IPS-11a (cell line): Measurements from ENCODE around the gene LGALS12.
"Not testable (repeated sequence)": the region's sequence is repeated elsewhere in the genome, so short reads cannot be mapped to it uniquely, and the experiment has no call there.

Experiments
- H3K4me3 ChIP-seq: one replicate; pipeline ENCODE4 v1.5.1; 2013; ENCODE audit warnings: low read depth, low read length, control low read depth

The LGALS12 gene

DNA sequence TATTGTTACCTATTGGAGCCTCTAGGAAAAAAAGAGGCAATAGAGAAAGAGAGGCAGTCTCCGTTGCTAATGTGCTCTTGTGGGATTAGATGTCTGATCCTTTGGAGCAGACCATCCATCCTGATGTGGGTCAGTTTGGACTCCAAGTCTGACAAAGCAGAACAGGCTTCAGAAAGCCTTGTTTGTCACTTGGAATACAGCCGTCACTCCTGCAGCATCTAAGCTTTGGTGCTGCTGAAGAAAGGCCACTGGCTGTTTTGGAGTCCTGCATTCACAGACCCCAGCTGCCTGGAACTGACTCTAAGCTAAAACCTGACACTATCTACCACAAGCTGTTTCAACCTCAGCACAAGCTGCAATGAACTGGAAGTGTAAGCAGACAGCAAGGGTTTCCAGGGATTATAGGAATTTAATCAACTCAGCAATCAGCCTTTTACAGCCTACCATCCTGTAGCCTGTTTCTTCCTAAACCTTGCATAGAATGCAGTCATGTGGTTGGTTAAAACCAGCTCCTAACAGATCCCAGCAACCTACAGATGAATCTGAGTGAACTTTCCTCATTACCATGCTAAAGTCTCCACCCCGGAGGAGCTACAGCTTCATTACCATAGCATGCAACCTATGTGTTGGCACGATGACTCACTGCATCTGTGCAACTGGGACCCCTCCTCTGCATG is 27.1 kb downstream of the LGALS12 start:
- no peak overlapping the region for H3K4me3 ChIP-seq

DNA sequence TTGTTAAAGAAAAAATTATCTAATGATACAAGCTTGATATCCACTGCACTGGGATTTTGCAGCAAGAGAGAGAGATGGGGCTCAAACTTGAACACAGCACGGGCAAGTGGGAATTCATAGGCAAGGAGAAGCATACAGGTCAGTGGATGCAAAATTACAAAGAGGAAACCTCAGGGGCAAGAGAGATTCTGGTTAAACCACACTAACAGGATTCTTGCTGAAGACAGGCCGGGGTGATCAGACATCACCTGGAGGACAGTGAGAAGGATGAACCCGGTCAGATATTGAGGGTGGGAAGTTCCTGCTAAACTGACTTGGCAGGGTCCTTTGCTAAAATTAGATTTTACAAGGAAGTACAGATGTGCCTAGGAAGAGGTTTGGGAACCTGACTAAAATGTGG is 28.2 kb downstream of the LGALS12 start:
- H3K4me3 ChIP-seq, result no peak overlapping the region

DNA sequence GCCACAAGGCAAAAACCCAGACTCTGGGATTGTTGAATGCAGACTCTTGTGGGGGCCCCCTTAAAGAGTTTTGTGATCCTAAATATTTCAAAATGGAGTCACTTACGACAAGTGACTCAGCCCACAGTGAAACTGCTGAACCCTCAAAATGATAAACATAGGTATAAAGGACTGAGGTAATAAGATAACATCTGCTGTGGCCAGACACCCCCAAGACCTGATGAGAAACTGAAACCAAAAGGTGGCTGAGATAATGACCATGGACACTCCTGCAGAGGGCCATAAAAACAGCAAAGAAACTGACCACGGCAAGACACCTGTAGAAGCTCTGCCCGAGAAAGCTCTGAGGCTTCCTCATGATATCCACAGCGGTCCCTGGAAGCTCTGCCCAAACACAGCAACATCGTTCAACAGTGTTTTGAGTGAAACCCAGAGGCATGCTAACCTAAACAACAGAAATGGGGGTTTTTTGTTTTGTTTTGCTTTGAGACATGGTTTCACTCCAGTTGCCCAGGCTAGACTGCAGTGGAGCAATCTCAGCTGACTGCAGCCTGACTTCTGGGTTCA is 29.1 kb downstream of the LGALS12 start:
- no peak overlapping the region for H3K4me3 ChIP-seq

DNA sequence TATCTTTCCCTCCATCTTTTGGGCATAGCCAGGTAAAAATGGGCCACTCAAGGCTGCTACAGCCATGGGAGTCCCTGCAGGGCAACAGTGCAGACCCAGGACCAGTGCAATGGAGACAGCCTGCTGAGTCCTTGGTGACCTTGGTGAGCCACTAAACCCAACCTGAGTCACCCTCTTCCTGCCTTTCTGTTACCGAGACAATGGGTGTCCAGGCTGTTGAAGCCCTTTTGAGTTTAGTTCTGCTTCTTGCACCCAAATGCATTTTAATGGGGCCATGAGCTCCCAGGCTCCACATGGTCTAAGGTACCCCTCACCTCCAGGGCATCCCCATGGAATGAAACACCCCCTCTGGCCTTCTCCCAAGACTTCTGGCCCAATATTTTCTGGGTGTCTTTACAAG is 29.9 kb downstream of the LGALS12 start:
- no peak overlapping the region for H3K4me3 ChIP-seq

- no peak within 1 kb of the TSS for H3K4me3 ChIP-seq
Measured at GRCh38 chr11:63536669-63537292, 30.9 kb downstream of the LGALS12 start, which contains the start of gene PLAAT4. Gene PLAAT4 (plus strand): TSS chr11:63536808. CDS start chr11:63536869, 61 bp downstream.

- no peak overlapping the region for H3K4me3 ChIP-seq
Measured at GRCh38 chr11:63537293-63538101, 31.6 kb downstream of the LGALS12 start.

DNA sequence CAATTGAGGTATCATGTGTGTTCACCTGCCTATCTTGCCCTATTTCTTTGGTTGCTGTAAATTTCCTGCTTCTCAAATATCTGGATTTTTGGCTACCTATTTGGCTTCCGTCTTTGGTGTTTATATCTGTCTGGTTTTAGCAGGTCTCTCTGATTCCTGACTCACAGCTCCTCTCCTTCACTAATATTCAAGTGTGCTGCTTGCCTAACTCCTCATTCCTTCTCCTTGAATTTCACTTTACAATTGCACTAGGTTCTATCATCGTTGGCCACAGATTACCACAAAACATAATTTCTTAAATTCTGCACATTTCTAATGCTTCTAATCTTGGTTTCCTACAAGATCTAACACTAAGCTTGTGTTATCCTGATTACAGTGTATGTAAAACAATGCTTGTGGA is 36.6 kb downstream of the LGALS12 start:
- not testable (repeated sequence) for H3K4me3 ChIP-seq

GRCh38 chr11:63543711-63544110 is 37.8 kb downstream of the LGALS12 start:
- H3K4me3 ChIP-seq, result no peak overlapping the region

DNA sequence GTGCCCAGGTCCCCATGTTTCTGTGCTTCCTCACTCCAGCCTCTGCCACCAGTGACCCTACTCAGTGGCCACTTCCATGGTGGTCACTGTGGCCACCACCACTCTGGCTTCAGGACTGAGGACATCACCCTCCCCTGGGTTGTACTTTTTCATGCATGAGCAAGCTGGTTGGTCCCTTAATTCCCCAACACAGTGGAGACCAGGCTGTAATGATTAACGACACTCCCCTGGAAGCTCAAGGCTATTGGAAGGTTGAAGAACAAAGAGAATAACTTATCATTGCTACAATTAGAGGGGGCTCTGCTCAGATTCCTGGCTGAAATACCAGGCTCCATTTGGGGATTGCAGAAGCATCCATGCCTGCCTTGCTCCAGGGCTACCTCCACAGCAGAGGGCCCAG is 41.2 kb downstream of the LGALS12 start:
- no peak overlapping the region for H3K4me3 ChIP-seq

DNA sequence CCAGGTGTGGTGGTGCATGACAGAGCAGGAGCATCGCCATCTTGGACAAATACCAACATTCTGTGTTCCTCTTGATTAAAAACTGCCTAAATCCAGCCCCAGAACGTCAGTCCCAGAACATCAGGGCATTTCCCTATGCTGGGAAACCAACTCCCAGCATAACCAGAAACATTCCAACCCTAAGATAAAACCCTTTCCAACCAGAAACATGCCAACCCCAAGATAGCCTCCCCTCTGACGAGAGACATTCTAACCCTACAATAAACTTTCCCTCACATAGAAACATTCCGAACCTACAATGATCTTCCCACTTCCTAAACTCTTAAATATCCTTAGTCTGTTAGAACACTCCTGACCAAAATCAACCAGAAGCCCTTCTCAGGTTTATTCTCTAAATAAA is 42.3 kb downstream of the LGALS12 start:
- H3K4me3 ChIP-seq, result no peak overlapping the region

DNA sequence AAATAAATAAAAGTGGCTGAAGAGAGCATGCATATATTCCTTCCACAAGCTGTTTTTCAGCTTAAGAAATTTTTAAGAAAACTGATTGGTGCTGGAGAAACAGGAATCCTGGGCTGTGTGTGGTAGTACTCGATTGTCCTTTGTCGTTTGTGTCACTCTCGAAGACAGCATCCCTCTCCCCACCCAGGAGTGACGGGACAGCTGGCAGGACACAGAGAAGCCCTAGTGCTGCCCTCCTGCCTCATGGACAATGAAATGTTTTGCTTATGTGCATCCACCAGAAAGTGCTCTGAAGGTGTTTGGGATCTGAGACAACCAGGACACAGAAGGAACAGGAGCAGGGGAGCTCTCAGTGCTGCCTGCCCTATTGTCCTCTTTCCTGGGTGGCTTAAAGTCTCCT is 43.5 kb downstream of the LGALS12 start:
- no peak overlapping the region for H3K4me3 ChIP-seq

DNA sequence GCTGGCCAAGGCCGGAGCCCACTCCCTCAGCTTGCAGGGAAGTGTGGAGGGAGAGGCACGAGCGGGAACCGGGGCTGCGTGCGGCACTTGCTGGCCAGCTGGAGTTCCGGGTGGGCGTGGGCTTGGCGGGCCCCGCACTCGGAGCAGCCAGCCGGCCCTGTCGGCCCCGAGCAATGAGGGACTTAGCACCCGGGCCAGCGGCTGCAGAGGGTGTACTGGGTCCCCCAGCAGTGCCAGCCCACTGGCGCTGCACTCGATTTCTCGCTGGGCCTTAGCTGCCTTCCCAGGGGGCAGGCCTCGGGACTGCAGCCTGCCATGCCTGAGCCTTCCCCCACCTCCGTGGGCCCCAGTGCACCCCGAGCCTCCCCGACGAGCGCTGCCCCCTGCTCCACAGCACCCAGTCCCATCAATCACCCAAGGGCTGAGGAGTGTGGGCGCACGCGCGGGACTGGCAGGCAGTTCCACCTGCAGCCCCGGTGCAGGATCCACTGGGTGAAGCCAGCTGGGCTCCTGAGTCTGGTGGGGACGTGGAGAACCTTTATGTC is 44.3 kb downstream of the LGALS12 start:
- H3K4me3 ChIP-seq, result not testable (repeated sequence)

- no peak overlapping the region for H3K4me3 ChIP-seq
Measured at GRCh38 chr11:63551091-63551888, 45.4 kb downstream of the LGALS12 start.

GRCh38 chr11:63551889-63552266 is 46.0 kb downstream of the LGALS12 start:
- no peak overlapping the region for H3K4me3 ChIP-seq

- H3K4me3 ChIP-seq, result no peak overlapping the region
Measured at GRCh38 chr11:63552921-63553320, 47.0 kb downstream of the LGALS12 start.

- H3K4me3 ChIP-seq, result no peak overlapping the region
Measured at GRCh38 chr11:63553759-63554158, 47.9 kb downstream of the LGALS12 start.

GRCh38 chr11:63554877-63555223 is 49.0 kb downstream of the LGALS12 start:
- H3K4me3 ChIP-seq, result no peak overlapping the region

GRCh38 chr11:63556404-63557013 is 50.6 kb downstream of the LGALS12 start:
- no peak overlapping the region for H3K4me3 ChIP-seq

DNA sequence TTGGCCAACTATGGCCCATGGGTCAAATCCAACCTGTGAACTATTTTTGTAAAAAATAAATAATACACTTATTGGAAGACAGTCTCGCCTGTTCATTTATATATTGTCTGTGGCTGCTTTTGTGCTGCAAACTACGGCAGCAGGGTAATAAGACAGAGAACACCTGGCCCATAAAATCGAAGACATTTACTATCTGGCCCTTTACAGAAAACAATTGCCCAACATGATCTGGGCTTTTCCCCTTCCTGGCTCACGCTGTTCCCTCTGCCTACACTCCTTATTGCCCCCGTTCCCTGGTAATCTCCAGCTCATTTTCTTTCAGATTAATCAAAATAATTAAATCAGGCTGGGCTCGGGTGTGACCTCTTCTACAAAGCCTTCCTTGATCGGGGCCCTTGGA is 51.7 kb downstream of the LGALS12 start:
- H3K4me3 ChIP-seq, result no peak overlapping the region

DNA sequence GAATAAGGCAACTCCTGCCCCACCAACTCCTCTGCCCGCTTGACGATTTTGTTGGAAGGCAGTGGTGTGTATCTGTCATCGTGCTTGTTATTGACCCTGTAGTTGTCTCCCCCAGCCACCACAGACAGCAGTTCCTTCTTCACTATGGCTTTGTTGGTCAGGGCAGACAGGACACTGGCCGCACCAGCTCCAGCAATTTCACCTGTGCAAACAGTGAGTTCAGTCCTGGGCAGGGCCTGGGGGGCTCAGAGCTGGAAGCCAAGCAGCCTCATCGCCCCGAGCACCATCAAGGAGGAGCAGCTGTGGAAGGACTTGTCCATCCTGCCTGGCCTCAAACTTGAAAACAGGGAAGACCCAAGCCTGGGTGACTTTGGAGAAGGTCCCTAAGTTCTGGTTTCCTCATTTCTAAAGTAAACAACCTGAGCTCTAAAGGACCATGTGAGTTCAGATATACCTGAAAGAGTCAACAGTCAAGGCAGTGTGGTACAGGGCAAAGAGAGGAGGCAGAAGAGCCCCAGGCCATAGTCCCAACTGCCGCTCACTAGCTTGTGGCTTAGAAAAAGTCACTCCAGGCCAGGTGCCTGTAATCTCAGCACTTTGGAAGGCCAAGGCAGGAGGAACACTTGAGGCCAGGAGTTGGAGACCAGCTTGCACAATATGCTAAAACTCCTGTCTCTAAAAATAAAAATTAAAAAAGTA is 52.7 kb downstream of the LGALS12 start:
- no peak overlapping the region for H3K4me3 ChIP-seq
